CD14-positive monocyte (primary cell): ENCODE results near the gene PRKX. TPM values are rescaled to one million over a fixed set of nuclear protein-coding genes. Genes with fewer than 3 reads are reported as not detected.
A peak's percentile ranks its signal among the peaks of the same experiment; 100 is the strongest.
"Not testable (repeated sequence)": the region's sequence is repeated elsewhere in the genome, so short reads cannot be mapped to it uniquely, and the experiment has no call there.

Experiments
- DNase-seq, 3 donors: peaks; one replicate each; pipeline ENCODE4 v3.0.0-alpha.2; 2011 to 2022
- H2AFZ ChIP-seq: 2 replicates; pipeline ENCODE4 v1.6.0; 2012; ENCODE audit warnings: mild to moderate bottlenecking, low read depth, low read length, inconsistent platforms; ENCODE audit not compliant: insufficient read depth, poor library complexity, severe bottlenecking
- H3K27ac ChIP-seq, 2 donors: 1 replicate in 1 of 2; 2 replicates in 1 of 2; pipeline ENCODE4 v1.5.1; 2012 to 2013; ENCODE audit warnings: low read length in 2 of 2, control low read depth in 1 of 2, inconsistent platforms in 1 of 2, low read depth in 1 of 2, mild to moderate bottlenecking in 1 of 2
- H3K27me3 ChIP-seq, 2 donors: one replicate each; pipeline versions ENCODE4 v1.6.0 to v1.6.1; 2011 to 2013; ENCODE audit warnings: low read length in 2 of 2; ENCODE audit not compliant: control insufficient read depth in 2 of 2, insufficient read depth in 2 of 2
- H3K36me3 ChIP-seq, 2 donors: replicated peaks in 1 of 2; 1 replicate in 1 of 2; 2 replicates in 1 of 2; pipeline versions ENCODE4 v1.5.1 to v1.6.1; 2012 to 2013; ENCODE audit warnings: low read length in 2 of 2, control low read depth in 1 of 2, inconsistent platforms in 1 of 2, mild to moderate bottlenecking in 1 of 2; ENCODE audit not compliant: insufficient read depth in 2 of 2, control insufficient read depth in 1 of 2
- H3K4me1 ChIP-seq, 2 donors: 1 replicate in 1 of 2; 2 replicates in 1 of 2; pipeline versions ENCODE4 v1.5.1 to v1.6.1; 2012 to 2013; ENCODE audit warnings: low read length in 2 of 2, control low read depth in 1 of 2, inconsistent platforms in 1 of 2, mild to moderate bottlenecking in 1 of 2, moderate library complexity in 1 of 2; ENCODE audit not compliant: insufficient read depth in 2 of 2, control insufficient read depth in 1 of 2
- H3K4me2 ChIP-seq: replicated peaks from 2 replicates; pipeline ENCODE3; 2012; ENCODE audit warnings: low read length, moderate library complexity, mild to moderate bottlenecking; ENCODE audit not compliant: poor library complexity, severe bottlenecking; ENCODE audit errors: extremely low read depth
- H3K4me3 ChIP-seq, 3 experiments: fragments of 200-600 bp in 1 of 3; sonication (generic) in 1 of 3; replicated peaks in 1 of 3; 1 replicate in 2 of 3; 2 replicates in 1 of 3; pipeline ENCODE4 v1.5.1; 2011 to 2013; ENCODE audit warnings: low read length in 3 of 3, mild to moderate bottlenecking in 3 of 3, control low read depth in 2 of 3, low read depth in 2 of 3, inconsistent platforms in 1 of 3, moderate library complexity in 1 of 3
- H3K79me2 ChIP-seq: 2 replicates; pipeline ENCODE4 v1.6.0; 2012; ENCODE audit warnings: mild to moderate bottlenecking, control low read depth, inconsistent platforms, low read length, moderate library complexity; ENCODE audit not compliant: insufficient read depth
- H3K9ac ChIP-seq: 2 replicates; pipeline ENCODE4 v1.6.0; 2017; ENCODE audit warnings: low read length, mild to moderate bottlenecking; ENCODE audit not compliant: insufficient read depth, poor library complexity, severe bottlenecking
- H3K9me3 ChIP-seq, 2 donors: replicated peaks in 1 of 2; 1 replicate in 1 of 2; 2 replicates in 1 of 2; pipeline versions ENCODE4 v1.5.1 to v1.6.1; 2012 to 2013; ENCODE audit warnings: low read length in 2 of 2, control low read depth in 1 of 2; ENCODE audit not compliant: control insufficient read depth in 1 of 2, insufficient read depth in 1 of 2
- H4K20me1 ChIP-seq: 2 replicates; pipeline ENCODE4 v1.6.0; 2012; ENCODE audit warnings: mild to moderate bottlenecking, low read length, control low read depth, moderate library complexity; ENCODE audit not compliant: insufficient read depth
- H3K27ac Mint-ChIP-seq, 7 donors: one replicate each; pipeline ENCODE4 v1.8.0; 2020; ENCODE audit warnings: mild to moderate bottlenecking in 7 of 7, mixed read lengths in 7 of 7, moderate library complexity in 6 of 7, inconsistent platforms in 2 of 7
- H3K27me3 Mint-ChIP-seq, 3 donors: one replicate each; pipeline ENCODE4 v1.8.0; 2021 to 2022; ENCODE audit warnings: low read depth in 3 of 3, mild to moderate bottlenecking in 3 of 3, mixed read lengths in 3 of 3, moderate library complexity in 3 of 3, inconsistent platforms in 1 of 3
- H3K36me3 Mint-ChIP-seq, 2 donors: one replicate each; pipeline ENCODE4 v1.8.0; 2020; ENCODE audit warnings: mixed read lengths in 2 of 2, inconsistent platforms in 1 of 2, mild to moderate bottlenecking in 1 of 2
- H3K4me1 Mint-ChIP-seq: one replicate; pipeline ENCODE4 v1.8.0; 2020; ENCODE audit warnings: mild to moderate bottlenecking, mixed read lengths
- H3K4me3 Mint-ChIP-seq, 2 donors: one replicate each; pipeline ENCODE4 v1.8.0; 2020; ENCODE audit warnings: mild to moderate bottlenecking in 2 of 2, mixed read lengths in 2 of 2, moderate library complexity in 1 of 2
- H3K9me3 Mint-ChIP-seq, 7 donors: one replicate each; pipeline ENCODE4 v1.8.0; 2020 to 2022; ENCODE audit warnings: mixed read lengths in 7 of 7, mild to moderate bottlenecking in 6 of 7, moderate library complexity in 6 of 7, inconsistent platforms in 2 of 7
- WGBS: methylation state at CpG from one replicate; pipeline ENCODE4 v1.1.5; 2013; ENCODE audit warnings: missing lambda C conversion rate; ENCODE audit not compliant: insufficient coverage; 5-methylcytosine and 5-hydroxymethylcytosine counted together
- intact Hi-C, 2 donors: fragments of 100-400 bp; cut with micrococcal nuclease; formaldehyde crosslinking; loops; one replicate each; pipeline versions ENCODE4 v1.15.0 to v1.15.1; 2023
- polyA plus RNA-seq, 3 donors: library from polyadenylated mRNA; depleted of rRNA in 1 of 3; unstranded in 2 of 3; stranded (reverse) in 1 of 3; fragments of 300-500 nt in 2 of 3; fragments of >200 nt in 1 of 3; fragmentation: Illumina TruSeq in 2 of 3; gene quantifications; 1 replicate in 2 of 3; 2 replicates in 1 of 3; pipeline ENCODE4 v1.2.3, GENCODE V29; 2012 to 2021
- TF ChIP-seq, protein P1 (sequence below): fragments of 200-600 bp; IDR thresholded peaks from one replicate; pipeline ENCODE4 v1.8.0; 2022; ENCODE audit warnings: antibody characterized with exemption, mild to moderate bottlenecking

Gene PRKX
- polyA plus RNA-seq, 3 donors: 41.6 to 47.0 (median 46.2) TPM

DNA sequence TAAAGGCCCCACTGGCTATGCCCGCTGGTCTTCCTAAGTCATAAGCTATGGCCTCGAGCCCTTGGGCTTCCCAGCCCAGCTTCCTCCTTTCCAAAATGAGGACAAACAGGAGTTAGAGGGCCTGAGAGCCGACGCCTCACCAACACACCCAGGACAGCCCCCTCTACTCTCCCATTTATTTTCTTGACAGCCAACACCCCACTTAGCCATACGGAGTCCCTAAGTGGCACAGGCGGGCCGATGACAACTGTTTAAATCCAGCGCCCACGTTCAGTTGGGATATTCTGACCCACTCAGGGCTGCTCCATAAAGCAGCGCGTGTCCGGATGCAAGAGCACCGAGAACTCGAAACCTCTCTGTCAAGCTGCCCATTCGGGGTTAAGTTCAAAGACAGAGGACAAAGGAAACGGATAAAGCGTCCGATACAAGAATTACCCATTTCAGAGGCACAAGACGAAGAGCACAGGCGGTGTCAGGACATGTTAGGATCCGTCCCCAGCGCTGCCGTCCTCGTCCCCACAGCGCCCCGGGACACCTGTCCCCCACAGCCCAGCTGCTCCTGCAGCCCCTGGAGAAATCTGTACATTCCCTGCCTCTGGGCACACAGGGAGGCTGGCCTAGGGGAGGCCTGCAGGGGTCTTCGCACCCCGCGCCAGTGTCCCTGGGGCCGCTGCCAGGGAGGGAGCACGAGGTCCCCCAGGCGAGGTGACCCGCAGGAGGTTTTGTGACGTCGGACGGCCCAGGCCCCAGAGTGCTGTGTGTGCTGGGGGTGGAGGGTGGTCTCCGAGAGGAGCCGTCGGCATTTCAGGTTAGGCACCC is 1.2 kb downstream of the PRKX start:
- H3K4me2 ChIP-seq: peak overlapping the region; percentile 95
- Mint-ChIP-seq H3K36me3 (peaks cover 0 to 23% of the 10 kb centered on the region in 2 donors), H3K9me3 (no peaks in the 10 kb centered on the region), H3K4me1 (peaks cover 17% of the 10 kb centered on the region), H3K27me3 (peaks cover 0 to 8% (median 0%) of the 10 kb centered on the region in 3 donors), H3K27ac (peak overlapping the region in 6 of 7 donors; percentile 22 to 90 (median 84)), H3K4me3 (peak overlapping the region; percentile 95 to 96)
- intact Hi-C loops: loop anchor here in 1 of 2 donors (5.0 kb wide), 1 partner anchor 50 kb away; no protein-coding TSS in a partner anchor
- H3K27ac ChIP-seq: peak overlapping the region in 1 of 2 donors; percentile 70
- peaks cover 14 to 31% of the 10 kb centered on the region in 2 donors for H3K4me1 ChIP-seq
- no peaks in the 10 kb centered on the region for H3K36me3 ChIP-seq
- peak overlapping the region; percentile 68 to 89 (median 83) for H3K4me3 ChIP-seq
- no peaks in the 10 kb centered on the region for H3K9me3 ChIP-seq
- TF ChIP-seq, protein P1, sequence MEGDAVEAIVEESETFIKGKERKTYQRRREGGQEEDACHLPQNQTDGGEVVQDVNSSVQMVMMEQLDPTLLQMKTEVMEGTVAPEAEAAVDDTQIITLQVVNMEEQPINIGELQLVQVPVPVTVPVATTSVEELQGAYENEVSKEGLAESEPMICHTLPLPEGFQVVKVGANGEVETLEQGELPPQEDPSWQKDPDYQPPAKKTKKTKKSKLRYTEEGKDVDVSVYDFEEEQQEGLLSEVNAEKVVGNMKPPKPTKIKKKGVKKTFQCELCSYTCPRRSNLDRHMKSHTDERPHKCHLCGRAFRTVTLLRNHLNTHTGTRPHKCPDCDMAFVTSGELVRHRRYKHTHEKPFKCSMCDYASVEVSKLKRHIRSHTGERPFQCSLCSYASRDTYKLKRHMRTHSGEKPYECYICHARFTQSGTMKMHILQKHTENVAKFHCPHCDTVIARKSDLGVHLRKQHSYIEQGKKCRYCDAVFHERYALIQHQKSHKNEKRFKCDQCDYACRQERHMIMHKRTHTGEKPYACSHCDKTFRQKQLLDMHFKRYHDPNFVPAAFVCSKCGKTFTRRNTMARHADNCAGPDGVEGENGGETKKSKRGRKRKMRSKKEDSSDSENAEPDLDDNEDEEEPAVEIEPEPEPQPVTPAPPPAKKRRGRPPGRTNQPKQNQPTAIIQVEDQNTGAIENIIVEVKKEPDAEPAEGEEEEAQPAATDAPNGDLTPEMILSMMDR: no peak
- peaks cover 56% of the 10 kb centered on the region for H3K79me2 ChIP-seq
- H4K20me1 ChIP-seq: peaks cover 28% of the 10 kb centered on the region
- H2AFZ ChIP-seq: peak overlapping the region; percentile 93
- peak overlapping the region; percentile 72 for H3K9ac ChIP-seq
- WGBS: under 1% methylated on average over 26 of the region's 39 CpGs
- H3K27me3 ChIP-seq: no peaks in the 10 kb centered on the region
- DNase-seq: peak in 2 of 3 donors; percentile 16 to 22

DNA sequence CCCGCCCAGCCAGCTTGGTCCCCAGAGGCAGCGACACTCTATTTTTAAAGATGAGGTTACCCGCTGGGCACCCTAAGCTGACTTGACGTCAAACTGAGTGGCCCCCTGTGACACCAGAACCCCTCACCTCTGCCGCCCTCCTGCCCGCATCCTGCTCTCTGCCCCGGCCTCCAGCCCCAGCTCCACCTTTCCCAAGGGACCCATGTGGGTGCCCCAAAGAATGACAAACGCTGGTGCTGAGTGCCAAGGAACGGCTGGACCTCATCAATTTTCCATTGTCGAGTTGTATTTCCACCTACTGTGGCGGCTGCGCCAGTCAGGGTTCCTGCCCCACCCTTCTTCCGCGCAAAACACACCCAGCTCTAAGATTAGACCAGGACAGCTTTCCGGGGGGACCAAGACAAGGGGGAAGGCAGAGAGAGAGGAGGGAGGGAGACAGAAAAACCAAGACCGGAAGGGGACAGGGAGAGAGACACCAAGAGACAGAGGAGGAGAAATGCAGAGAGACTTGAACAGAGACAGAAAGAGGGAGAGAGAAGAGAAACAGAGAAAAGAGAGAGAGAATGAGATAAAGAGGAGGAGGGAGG is 2.0 kb downstream of the PRKX start:
- H3K4me3 Mint-ChIP-seq: peak overlapping the region; percentile 95 to 96
- H3K4me1 ChIP-seq: peaks cover 14 to 31% of the 10 kb centered on the region in 2 donors
- peak overlapping the region; percentile 95 for H3K4me2 ChIP-seq
- H3K4me1 Mint-ChIP-seq: peaks cover 17% of the 10 kb centered on the region
- H3K4me3 ChIP-seq: peak overlapping the region; percentile 68 to 89 (median 83)
- no peak for DNase-seq
- no peaks in the 10 kb centered on the region for H3K36me3 ChIP-seq
- H3K27ac ChIP-seq: peak overlapping the region in 1 of 2 donors; percentile 70
- no peaks in the 10 kb centered on the region for H3K27me3 ChIP-seq
- peak overlapping the region; percentile 23 for H2AFZ ChIP-seq
- H3K27me3 Mint-ChIP-seq: peaks cover 0 to 8% (median 0%) of the 10 kb centered on the region in 3 donors
- no peaks in the 10 kb centered on the region for H3K9me3 Mint-ChIP-seq
- H3K9me3 ChIP-seq: no peaks in the 10 kb centered on the region
- H3K36me3 Mint-ChIP-seq: peaks cover 0 to 31% of the 10 kb centered on the region in 2 donors
- TF ChIP-seq, protein P1: no peak
- H3K27ac Mint-ChIP-seq: peak overlapping the region in 4 of 7 donors; percentile 16 to 85 (median 51)
- H3K79me2 ChIP-seq: peaks cover 64% of the 10 kb centered on the region
- H4K20me1 ChIP-seq: peaks cover 36% of the 10 kb centered on the region
- WGBS: 69% methylated on average over 7 of the region's 16 CpGs
- intact Hi-C loops: loop anchor here in 1 of 2 donors (5.0 kb wide), 1 partner anchor 49 kb away; no protein-coding TSS in a partner anchor
- peak overlapping the region; percentile 72 for H3K9ac ChIP-seq

DNA sequence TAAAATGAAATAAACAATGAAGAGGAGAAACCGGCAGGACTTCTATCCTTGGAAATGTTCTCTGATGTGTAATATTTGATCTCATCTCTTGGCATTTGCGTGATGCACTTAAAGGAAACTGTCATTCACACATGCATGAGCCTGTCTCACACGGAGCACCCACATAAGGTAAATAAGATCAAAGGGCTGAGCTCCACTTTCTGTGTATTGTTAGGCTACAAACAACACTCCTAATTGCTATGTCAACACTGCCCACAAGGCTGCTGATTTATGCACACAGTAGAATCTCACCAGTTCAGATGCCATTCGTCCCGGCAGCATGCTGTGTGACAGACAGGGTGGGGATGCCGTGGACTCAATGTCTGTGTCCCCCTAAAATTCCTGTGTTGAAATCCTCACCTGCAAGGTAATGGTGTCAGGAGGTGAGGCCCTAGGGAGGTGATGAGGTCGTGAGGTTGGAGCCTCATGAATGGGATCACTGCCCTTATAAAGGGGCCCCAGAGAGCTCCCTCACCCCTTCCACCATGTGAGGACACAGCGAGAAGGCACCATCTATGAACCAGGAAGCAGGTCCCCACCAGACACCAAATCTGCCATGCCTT is 5.7 kb downstream of the PRKX start:
- no CpG with 5 or more reads among the region's 8 CpGs for WGBS
- H3K9me3 ChIP-seq, H3K4me2 ChIP-seq, H3K9ac ChIP-seq, H3K27me3 Mint-ChIP-seq, DNase-seq, H3K27me3 ChIP-seq, H3K4me3 ChIP-seq, H3K4me3 Mint-ChIP-seq, H3K27ac ChIP-seq, intact Hi-C loops, H2AFZ ChIP-seq, H3K9me3 Mint-ChIP-seq: not testable (repeated sequence)
- Mint-ChIP-seq H3K27ac (peak overlapping the region in 1 of 7 donors; percentile 19), H3K4me1 (peaks cover 21% of the 10 kb centered on the region), H3K36me3 (peaks cover 2 to 48% of the 10 kb centered on the region in 2 donors)
- peaks cover 0 to 11% of the 10 kb centered on the region in 2 donors for H3K36me3 ChIP-seq
- H3K79me2 ChIP-seq: peaks cover 91% of the 10 kb centered on the region
- H3K4me1 ChIP-seq: peaks cover 11 to 21% of the 10 kb centered on the region in 2 donors
- H4K20me1 ChIP-seq: peaks cover 41% of the 10 kb centered on the region
